Aorta (tissue), 5 donors: ENCODE measurements around the gene SPO11. TPM values are rescaled to one million over a fixed set of nuclear protein-coding genes. Genes with fewer than 3 reads are reported as not detected.

Source experiments
- ATAC-seq: fragments of 200-7000 bp; cut with Tn5 transposase; one replicate; pipeline ENCODE4 v1.9.1; 2022; ENCODE audit warnings: moderate library complexity; ENCODE audit not compliant: low FRiP score
- DNase-seq, 2 donors: peaks; one replicate each; pipeline ENCODE4 v3.0.0-alpha.2; 2020
- H3K27ac ChIP-seq, 2 donors: one replicate each; pipeline ENCODE4 v1.5.1; 2013; ENCODE audit warnings: low read length in 2 of 2, mild to moderate bottlenecking in 2 of 2, moderate library complexity in 2 of 2, control low read depth in 1 of 2, inconsistent platforms in 1 of 2, low read depth in 1 of 2
- H3K27me3 ChIP-seq, 2 donors: one replicate each; pipeline ENCODE4 v1.6.1; 2013; ENCODE audit warnings: control low read depth in 1 of 2, low read length in 1 of 2, mild to moderate bottlenecking in 1 of 2, moderate library complexity in 1 of 2; ENCODE audit not compliant: insufficient read depth in 2 of 2, control insufficient read depth in 1 of 2
- H3K36me3 ChIP-seq, 2 donors: one replicate each; pipeline ENCODE4 v1.6.1; 2013; ENCODE audit warnings: control low read depth in 1 of 2, low read length in 1 of 2, mild to moderate bottlenecking in 1 of 2; ENCODE audit not compliant: insufficient read depth in 2 of 2, control insufficient read depth in 1 of 2
- H3K4me1 ChIP-seq, 2 donors: one replicate each; pipeline ENCODE4 v1.6.1; 2013; ENCODE audit warnings: low read length in 2 of 2, control low read depth in 1 of 2, mild to moderate bottlenecking in 1 of 2, moderate library complexity in 1 of 2; ENCODE audit not compliant: insufficient read depth in 2 of 2, control insufficient read depth in 1 of 2
- H3K4me3 ChIP-seq, 2 donors: one replicate each; pipeline ENCODE4 v1.5.1; 2013; ENCODE audit warnings: low read length in 2 of 2, control low read depth in 1 of 2, mild to moderate bottlenecking in 1 of 2
- H3K9me3 ChIP-seq: one replicate; pipeline ENCODE4 v1.6.1; 2013; ENCODE audit warnings: mild to moderate bottlenecking, low read length; ENCODE audit not compliant: control insufficient read depth
- WGBS, 2 donors: extraction: QIAGEN DNeasy Blood & Tissue Kit; methylation state at CpG; one replicate each; pipeline ENCODE4 v1.1.7; 2013; 5-methylcytosine and 5-hydroxymethylcytosine counted together
- intact Hi-C, 2 donors: fragments of 100-400 bp; cut with DNase I; formaldehyde crosslinking; loops; one replicate each; pipeline versions ENCODE4 v1.14.2 to v1.15.0; 2022
- polyA plus RNA-seq, 2 donors: library from polyadenylated mRNA; stranded (reverse); fragments of 200-250 nt; gene quantifications; one replicate each; pipeline ENCODE4 v1.2.3, GENCODE V29; 2013
- total RNA-seq, 2 donors: library from RNA; stranded (reverse); fragmentation: NEBNext Ultra II Directional; extraction: Animal tissue kit (Norgen Biotek cat#: 25700); gene quantifications; one replicate each; pipeline ENCODE4 v1.2.1, GENCODE V29; 2021
- donor health status: healthy with polysubstance abuse.
- donor health status: Bipolar disorder and iron deficiency.
- donor health status: DM: no; HTN: no; CAD: no.
- donor health status: DM: no; HTN: no; CAD: no.
- donor health status: DM: yes; HTN: yes; CAD: no.

Gene SPO11
- total and polyA plus RNA-seq, 4 donors, result not detected

- no peak overlapping the region for H3K4me3 ChIP-seq
- no peaks in the 10 kb centered on the region for H3K9me3 ChIP-seq
- WGBS, 2 donors, result 84 to 89% methylated on average over 12 of the region's 12 CpGs
- H3K27ac ChIP-seq, result no peak overlapping the region
- no peak for ATAC-seq
- H3K4me1 ChIP-seq, result no peaks in the 10 kb centered on the region
- H3K27me3 ChIP-seq, result no peaks in the 10 kb centered on the region
- intact Hi-C loops, result no loop called here
- H3K36me3 ChIP-seq, result no peaks in the 10 kb centered on the region
- DNase-seq, result no peak
Measured at GRCh38 chr20:57325632-57326356, 3.8 kb upstream of the SPO11 start.

GRCh38 chr20:57326667-57327455 is 2.7 kb upstream of the SPO11 start:
- DNase-seq (no peak), ATAC-seq (no peak)
- 39 to 44% methylated on average over 8 of the region's 8 CpGs for WGBS, 2 donors
- intact Hi-C loops, result no loop called here
- Histone ChIP-seq H3K4me3 (no peak overlapping the region), H3K9me3 (no peaks in the 10 kb centered on the region), H3K27me3 (no peaks in the 10 kb centered on the region), H3K4me1 (no peaks in the 10 kb centered on the region), H3K27ac (no peak overlapping the region), H3K36me3 (no peaks in the 10 kb centered on the region)

- no peak for DNase-seq
- Histone ChIP-seq H3K4me1 (no peaks in the 10 kb centered on the region), H3K4me3 (no peak overlapping the region), H3K27ac (no peak overlapping the region), H3K9me3 (no peaks in the 10 kb centered on the region), H3K36me3 (no peaks in the 10 kb centered on the region), H3K27me3 (no peaks in the 10 kb centered on the region)
- 60% methylated on average over 6 of the region's 6 CpGs for WGBS, 2 donors
- ATAC-seq, result no peak
- intact Hi-C loops, result no loop called here
Measured at GRCh38 chr20:57327820-57328219, 1.8 kb upstream of the SPO11 start.

GRCh38 chr20:57330998-57331397 is 1.4 kb downstream of the SPO11 start:
- DNase-seq, result no peak
- Histone ChIP-seq H3K4me1 (no peaks in the 10 kb centered on the region), H3K9me3 (no peaks in the 10 kb centered on the region), H3K4me3 (no peak overlapping the region), H3K27ac (no peak overlapping the region), H3K36me3 (no peaks in the 10 kb centered on the region), H3K27me3 (no peaks in the 10 kb centered on the region)
- 69 to 71% methylated on average over 8 of the region's 8 CpGs for WGBS, 2 donors
- intact Hi-C loops, result no loop called here
- ATAC-seq, result no peak

GRCh38 chr20:57332105-57333089 is 2.8 kb downstream of the SPO11 start:
- DNase-seq (no peak), ATAC-seq (no peak)
- Histone ChIP-seq H3K4me1 (no peaks in the 10 kb centered on the region), H3K27ac (no peak overlapping the region), H3K4me3 (no peak overlapping the region), H3K9me3 (no peaks in the 10 kb centered on the region), H3K36me3 (no peaks in the 10 kb centered on the region), H3K27me3 (no peaks in the 10 kb centered on the region)
- 33 to 35% methylated on average over 1 of the region's 1 CpG for WGBS, 2 donors
- intact Hi-C loops, result no loop called here

- DNase-seq (no peak), ATAC-seq (no peak)
- no peaks in the 10 kb centered on the region for H3K4me1 ChIP-seq
- H3K36me3 ChIP-seq, result no peaks in the 10 kb centered on the region
- no peak overlapping the region for H3K4me3 ChIP-seq
- no peaks in the 10 kb centered on the region for H3K27me3 ChIP-seq
- no peaks in the 10 kb centered on the region for H3K9me3 ChIP-seq
- no peak overlapping the region for H3K27ac ChIP-seq
- 52 to 69% methylated on average over 2 of the region's 2 CpGs for WGBS, 2 donors
- intact Hi-C loops, result no loop called here
Measured at GRCh38 chr20:57335392-57335791, 5.8 kb downstream of the SPO11 start.

- no peaks in the 10 kb centered on the region for H3K9me3 ChIP-seq
- no peak for ATAC-seq
- H3K27me3 ChIP-seq, result no peaks in the 10 kb centered on the region
- intact Hi-C loops, result loop anchor here in 1 of 2 donors (10.0 kb wide), 1 partner anchor 127 kb away; no protein-coding TSS in a partner anchor
- H3K27ac ChIP-seq, result no peak overlapping the region
- WGBS, 2 donors, result 36 to 45% methylated on average over 2 of the region's 2 CpGs
- no peak overlapping the region for H3K4me3 ChIP-seq
- no peaks in the 10 kb centered on the region for H3K36me3 ChIP-seq
- no peaks in the 10 kb centered on the region for H3K4me1 ChIP-seq
- no peak for DNase-seq
Measured at GRCh38 chr20:57341663-57342062, 12.1 kb downstream of the SPO11 start.

- no peaks in the 10 kb centered on the region for H3K4me1 ChIP-seq
- 43 to 44% methylated on average over 2 of the region's 2 CpGs for WGBS, 2 donors
- no peaks in the 10 kb centered on the region for H3K9me3 ChIP-seq
- H3K27ac ChIP-seq, result no peak overlapping the region
- ATAC-seq, result no peak
- intact Hi-C loops, result loop anchor here in 1 of 2 donors (10.0 kb wide), 1 partner anchor 128 kb away; no protein-coding TSS in a partner anchor
- H3K36me3 ChIP-seq, result no peaks in the 10 kb centered on the region
- DNase-seq, result no peak
- no peaks in the 10 kb centered on the region for H3K27me3 ChIP-seq
- H3K4me3 ChIP-seq, result no peak overlapping the region
Measured at GRCh38 chr20:57342829-57343228, 13.2 kb downstream of the SPO11 start.
